GM12864 (cell line): ENCODE data around the gene MLYCD.

Experiments used
- DNase-seq: peaks from one replicate; pipeline ENCODE4 v3.0.0-alpha.2; 2011; ENCODE audit warnings: low read depth
- H3K4me3 ChIP-seq: 2 replicates; pipeline ENCODE4 v1.5.1; 2011; ENCODE audit warnings: mild to moderate bottlenecking, low read depth, low read length, control low read depth
- CTCF ChIP-seq: IDR thresholded peaks from 2 replicates; pipeline ENCODE4 v1.5.1; 2011; ENCODE audit warnings: low read depth, mild to moderate bottlenecking, moderate library complexity, low read length, control low read depth, inconsistent platforms; ENCODE audit errors: missing control alignments

The MLYCD gene

DNA sequence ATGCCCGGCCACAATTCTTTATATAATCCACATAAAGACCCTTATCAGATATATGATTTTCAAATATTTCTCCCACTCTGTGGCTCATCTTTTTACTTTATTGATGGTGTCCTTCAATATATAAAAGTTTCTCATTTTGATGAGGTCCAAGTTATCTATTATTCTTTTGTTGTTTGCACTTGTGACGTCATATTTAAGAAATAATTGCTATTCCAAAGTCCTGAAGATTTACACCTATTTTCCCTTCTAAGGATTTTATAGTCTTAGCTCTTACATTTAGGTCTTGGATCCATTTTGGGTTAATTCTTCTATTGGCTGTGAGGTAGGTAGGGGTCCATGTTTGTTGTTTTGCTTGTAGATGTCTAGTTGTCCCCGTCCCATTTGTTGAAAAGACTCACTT lies 3.0 kb upstream of the MLYCD start:
- DNase-seq = no peak
- H3K4me3 ChIP-seq = no peak overlapping the region
- no peak for TF ChIP-seq CTCF

GRCh38 chr16:83899272-83899897 lies 470 bp downstream of the MLYCD start:
- TF ChIP-seq CTCF = no peak
- H3K4me3 ChIP-seq = peak overlapping the region; percentile 89
- peak; percentile 16 for DNase-seq

- no peak for DNase-seq
These were observed 1.1 kb downstream of the MLYCD start for GRCh38 chr16:83899978-83900377.

GRCh38 chr16:83900571-83900970 lies 1.7 kb downstream of the MLYCD start:
- DNase-seq = no peak
- H3K4me3 ChIP-seq = no peak overlapping the region

More at GRCh38 chr16:83899978-83900377, 1.1 kb downstream of the MLYCD start:
- H3K4me3 ChIP-seq = peak overlapping the region; percentile 89
- no peak for TF ChIP-seq CTCF

GRCh38 chr16:83901101-83901500 lies 2.2 kb downstream of the MLYCD start:
- DNase-seq = no peak
- no peak overlapping the region for H3K4me3 ChIP-seq
- TF ChIP-seq CTCF = no peak

More at GRCh38 chr16:83900571-83900970, 1.7 kb downstream of the MLYCD start:
- TF ChIP-seq CTCF = no peak

DNA sequence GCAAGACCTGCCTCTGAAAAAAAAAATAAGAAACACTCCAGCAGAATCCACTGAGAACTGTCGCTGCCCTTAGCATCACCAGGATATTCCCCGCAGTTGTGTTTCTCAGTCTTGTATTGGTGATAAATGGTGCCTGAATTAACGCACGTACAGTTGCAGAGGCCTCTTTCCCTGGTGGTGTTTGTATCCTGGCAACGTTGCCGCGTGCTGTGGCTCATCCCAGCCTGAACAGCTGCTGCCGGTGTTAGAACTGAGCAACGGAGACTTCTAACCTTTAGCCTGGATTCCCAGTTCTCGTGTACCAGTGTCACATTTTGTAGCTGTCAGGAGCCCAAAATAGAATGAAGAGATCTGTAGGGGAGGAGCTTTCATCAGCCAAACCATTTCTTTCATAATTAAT lies 4.8 kb downstream of the MLYCD start:
- no peak for DNase-seq
- H3K4me3 ChIP-seq = no peak overlapping the region
- no peak for TF ChIP-seq CTCF

GRCh38 chr16:83906683-83907082 lies 7.8 kb downstream of the MLYCD start:
- H3K4me3 ChIP-seq = no peak overlapping the region
- TF ChIP-seq CTCF = no peak
- DNase-seq = no peak
